SJCRH30 (cell line): ENCODE measurements around the gene KMT5C. TPM values are rescaled to one million over a fixed set of nuclear protein-coding genes. Genes with fewer than 3 reads are reported as not detected.

ENCODE experiments used
- DNase-seq, 2 experiments: peaks; one replicate each; pipeline ENCODE4 v3.0.0-alpha.2; 2015 to 2020
- H3K27ac ChIP-seq: fragments of 250-450 bp; sonication (Bioruptor Pico); 2 replicates; pipeline ENCODE4 v1.5.1; 2020; ENCODE audit warnings: mild to moderate bottlenecking, moderate library complexity
- H3K27me3 ChIP-seq: fragments of 250-450 bp; sonication (Bioruptor Pico); 2 replicates; pipeline ENCODE4 v1.5.1; 2020; ENCODE audit warnings: mild to moderate bottlenecking, moderate library complexity
- H3K36me3 ChIP-seq: fragments of 250-450 bp; sonication (Bioruptor Pico); 2 replicates; pipeline ENCODE4 v1.5.1; 2020; ENCODE audit warnings: mild to moderate bottlenecking, moderate library complexity
- H3K4me1 ChIP-seq: fragments of 250-450 bp; sonication (Bioruptor Pico); 2 replicates; pipeline ENCODE4 v1.5.1; 2020; ENCODE audit warnings: mild to moderate bottlenecking, moderate library complexity
- H3K4me3 ChIP-seq: fragments of 250-450 bp; sonication (Bioruptor Pico); 2 replicates; pipeline ENCODE4 v1.5.1; 2020; ENCODE audit warnings: mild to moderate bottlenecking, moderate library complexity
- H3K9me3 ChIP-seq: fragments of 250-450 bp; sonication (Bioruptor Pico); replicated peaks from 2 replicates; pipeline ENCODE4 v1.5.1; 2020; ENCODE audit warnings: mild to moderate bottlenecking, moderate library complexity
- total RNA-seq: library from RNA; depleted of rRNA; stranded (reverse); fragments of >200 nt; shearing (Covaris generic); gene quantifications from 2 replicates; pipeline ENCODE4 v1.2.3, GENCODE V29; 2014; rRNA removed

Gene KMT5C
- total RNA-seq, 1 experiment from 2014 or later = 21.2 TPM

DNA sequence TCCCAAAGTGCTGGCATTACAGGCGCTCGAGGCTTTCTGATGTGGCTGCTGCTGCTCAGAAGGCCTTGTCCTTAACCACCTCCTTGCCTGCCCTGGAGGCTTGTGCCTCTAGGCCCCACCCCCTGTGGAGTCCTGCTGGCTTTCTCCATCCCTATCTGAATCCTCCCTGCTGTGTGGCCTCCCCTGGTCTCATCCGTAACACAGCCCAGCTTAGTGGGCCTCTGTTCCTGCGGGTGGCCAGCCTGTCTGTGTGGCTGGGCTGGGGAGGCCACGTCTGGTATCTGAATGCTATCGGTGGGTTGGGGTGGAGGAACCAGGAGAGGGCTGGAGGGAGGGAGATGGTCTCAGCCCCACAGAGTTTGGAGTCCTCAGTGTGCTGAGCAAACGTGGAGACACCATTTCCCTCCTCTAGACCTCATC, 50.8 kb downstream of the KMT5C start:
- H3K27ac ChIP-seq = no peak overlapping the region
- DNase-seq = no peak
- H3K36me3 ChIP-seq = peaks cover 42% of the 10 kb centered on the region

DNA sequence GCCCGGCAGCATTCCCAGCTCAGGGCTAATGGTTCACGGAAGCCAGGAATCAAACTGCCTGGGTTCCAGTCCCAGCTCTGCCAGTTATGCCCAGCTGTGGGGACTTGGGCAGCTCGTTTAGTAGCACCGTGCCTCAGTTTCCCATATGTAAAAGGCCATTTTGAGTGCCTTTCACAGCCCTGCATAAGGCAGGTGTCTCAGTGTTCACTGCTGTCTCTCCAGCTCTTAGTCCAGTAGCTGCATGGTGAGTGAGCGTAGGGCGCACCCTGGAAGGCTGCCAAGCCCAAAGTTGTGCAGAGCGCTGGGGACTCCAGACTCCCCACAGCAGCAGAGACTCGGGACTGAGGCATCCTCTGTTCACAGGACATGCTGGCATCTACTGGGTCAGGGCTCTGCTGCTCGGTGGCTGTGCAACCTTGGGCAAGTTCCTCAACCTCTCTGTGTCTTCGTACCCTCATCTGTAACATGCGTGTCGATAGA, 51.6 kb downstream of the KMT5C start:
- DNase-seq = no peak
- Histone ChIP-seq H3K4me3 (no peak overlapping the region), H3K4me1 (peaks cover 17% of the 10 kb centered on the region), H3K9me3 (no peaks in the 10 kb centered on the region), H3K27me3 (no peaks in the 10 kb centered on the region), H3K36me3 (peaks cover 42% of the 10 kb centered on the region), H3K27ac (no peak overlapping the region)

More for the DNA sequence above, 50.8 kb downstream of the KMT5C start:
- no peaks in the 10 kb centered on the region for H3K9me3 ChIP-seq
- H3K4me1 ChIP-seq = peaks cover 17% of the 10 kb centered on the region
- no peaks in the 10 kb centered on the region for H3K27me3 ChIP-seq
- no peak overlapping the region for H3K4me3 ChIP-seq

DNA sequence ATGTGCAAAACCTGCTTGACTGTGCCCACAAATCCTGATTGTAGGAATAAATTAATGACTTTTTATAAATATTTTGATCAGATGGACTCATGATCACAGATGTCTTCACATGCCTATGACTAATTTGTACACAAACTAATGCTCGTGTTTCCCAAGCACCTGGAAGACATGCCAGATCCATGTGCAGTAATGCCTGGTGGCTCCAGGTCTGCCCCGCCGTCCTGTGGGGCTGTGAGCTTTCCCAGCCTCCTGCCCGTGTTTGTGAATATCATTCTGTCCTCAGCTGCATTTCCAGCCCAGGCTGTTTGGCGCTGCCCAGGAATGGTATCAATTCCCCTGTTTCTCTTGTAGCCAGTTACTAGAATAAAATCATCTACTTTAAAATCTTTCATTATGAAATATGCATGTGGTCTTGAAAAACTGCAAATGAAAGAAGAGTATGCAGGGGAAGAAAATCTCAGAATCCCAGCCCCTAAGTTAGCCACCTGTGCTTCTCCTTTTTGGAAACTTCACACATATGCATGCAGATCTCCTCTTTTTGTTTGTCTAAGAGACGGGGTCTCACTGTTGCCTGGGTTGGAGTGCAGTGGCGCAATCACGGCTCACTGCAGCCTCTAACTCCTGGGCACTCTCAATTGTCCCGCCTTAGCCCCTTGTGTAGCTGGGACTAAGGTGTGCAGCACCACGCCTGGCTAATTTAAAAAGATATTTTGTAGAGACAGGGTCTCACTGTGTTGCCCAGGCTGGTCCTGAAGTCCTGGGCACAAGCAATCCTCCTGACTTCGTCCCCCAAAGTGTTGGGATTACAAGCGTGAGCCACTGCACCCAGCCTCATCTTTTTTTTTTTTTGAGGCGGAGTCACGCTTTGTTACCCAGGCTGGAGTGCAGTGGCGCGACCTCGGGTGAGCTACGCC, 52.3 kb downstream of the KMT5C start:
- H3K9me3 ChIP-seq = no peaks in the 10 kb centered on the region
- peaks cover 15% of the 10 kb centered on the region for H3K4me1 ChIP-seq
- H3K36me3 ChIP-seq = peaks cover 35% of the 10 kb centered on the region
- H3K27ac ChIP-seq = no peak overlapping the region
- no peak for DNase-seq
- no peak overlapping the region for H3K4me3 ChIP-seq
- no peaks in the 10 kb centered on the region for H3K27me3 ChIP-seq

DNA sequence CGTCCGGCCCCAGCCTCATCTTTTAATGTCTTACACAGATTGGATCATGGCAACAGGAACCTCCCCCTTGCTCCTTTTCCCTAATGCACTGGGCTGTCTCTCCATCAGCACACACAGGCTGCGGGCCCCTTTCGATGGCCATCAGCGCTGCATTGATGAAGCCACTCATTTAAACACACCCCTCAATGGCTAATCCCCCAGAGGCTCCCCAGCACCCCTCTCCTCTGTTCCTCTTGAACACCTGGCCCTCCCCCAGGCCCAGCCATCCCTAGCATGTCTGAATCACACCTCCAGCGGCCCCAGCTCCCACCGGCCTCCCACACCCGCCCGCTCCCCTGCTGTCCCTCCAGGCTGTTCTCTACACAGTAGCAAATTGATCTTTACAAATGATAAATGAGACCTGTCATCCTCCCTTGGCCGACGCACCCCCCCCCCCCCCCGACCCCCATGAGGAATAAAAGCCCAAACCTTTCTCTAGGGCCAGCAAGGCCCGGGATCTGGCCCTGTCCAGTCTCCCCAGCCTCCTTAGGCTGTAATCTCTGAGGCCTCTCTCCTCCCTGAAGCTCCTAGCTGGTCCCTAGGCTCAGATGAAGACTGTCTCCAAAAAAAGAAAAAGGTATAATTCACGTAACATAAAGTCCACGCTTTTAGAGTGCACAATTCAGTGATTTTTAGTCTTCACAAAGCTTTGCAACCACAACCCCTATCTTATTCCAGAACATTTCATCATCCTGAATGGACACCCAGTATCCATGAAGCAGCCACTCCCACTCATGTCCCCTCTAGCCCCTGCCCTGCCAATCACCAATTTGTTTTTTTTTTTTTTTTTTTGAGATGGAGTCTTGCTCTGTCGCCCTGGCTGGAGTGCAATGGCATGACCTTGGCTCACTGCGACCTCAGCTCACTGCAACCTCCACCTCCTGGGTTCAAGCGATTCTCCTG, 53.4 kb downstream of the KMT5C start:
- H3K4me3 ChIP-seq = no peak overlapping the region
- no peak for DNase-seq
- peaks cover 3% of the 10 kb centered on the region; the same call in 1 of the 2 replicates for H3K4me1 ChIP-seq
- peaks cover 23% of the 10 kb centered on the region for H3K36me3 ChIP-seq
- no peak overlapping the region for H3K27ac ChIP-seq
- H3K27me3 ChIP-seq = no peaks in the 10 kb centered on the region
- H3K9me3 ChIP-seq = no peaks in the 10 kb centered on the region

Other genes with a start within 250 kb of the KMT5C start
- 26.2 and 30.5 TPM in 2 replicates for gene PPP1R12C, start 222.2 kb upstream of the KMT5C start, total RNA-seq
- gene TNNT1, start 190.7 kb upstream of the KMT5C start, total RNA-seq = 599 and 612 TPM in 2 replicates
- gene TNNI3, start 182.1 kb upstream of the KMT5C start, total RNA-seq = 2.4 and 2.5 TPM in 2 replicates
- 9.1 and 14.0 TPM in 2 replicates for gene DNAAF3, start 173.3 kb upstream of the KMT5C start, total RNA-seq
- 0.36 TPM in 1 of 2 replicates, not detected in the other for gene SYT5, start 159.6 kb upstream of the KMT5C start, total RNA-seq
- 0.94 and 1.4 TPM in 2 replicates for gene PTPRH, start 130.4 kb upstream of the KMT5C start, total RNA-seq
- gene TMEM86B, start 111.1 kb upstream of the KMT5C start, total RNA-seq = 2.3 and 2.5 TPM in 2 replicates
- 39.5 and 44.9 TPM in 2 replicates for gene PPP6R1, start 80.9 kb upstream of the KMT5C start, total RNA-seq
- 39.3 and 40.8 TPM in 2 replicates for gene HSPBP1, start 59.8 kb upstream of the KMT5C start, total RNA-seq
- 13.2 and 15.8 TPM in 2 replicates for gene BRSK1, start 55.9 kb upstream of the KMT5C start, total RNA-seq
- not detected in 2 replicates for gene TMEM150B, start 14.5 kb upstream of the KMT5C start, total RNA-seq
- gene COX6B2, start 14.8 kb downstream of the KMT5C start, total RNA-seq = 0.45 TPM in 1 of 2 replicates, not detected in the other
- not detected in 2 replicates for gene GARIN5B, start 23.4 kb downstream of the KMT5C start, total RNA-seq
- gene IL11, start 30.6 kb downstream of the KMT5C start, total RNA-seq = 16.7 and 17.8 TPM in 2 replicates
- gene TMEM190, start 37.0 kb downstream of the KMT5C start, total RNA-seq = not detected in 2 replicates
- 0.14 and 0.25 TPM in 2 replicates for gene TMEM238, start 44.4 kb downstream of the KMT5C start, total RNA-seq
- gene RPL28, start 46.1 kb downstream of the KMT5C start, total RNA-seq = 612 and 617 TPM in 2 replicates
- 509 and 566 TPM in 2 replicates for gene UBE2S, start 67.9 kb downstream of the KMT5C start, total RNA-seq
- not detected in 2 replicates for gene SHISA7, start 103.4 kb downstream of the KMT5C start, total RNA-seq
- 63.2 and 70.8 TPM in 2 replicates for gene ISOC2, start 121.8 kb downstream of the KMT5C start, total RNA-seq
- gene C19orf85, start 124.9 kb downstream of the KMT5C start, total RNA-seq = not detected in 2 replicates
- 2.9 and 3.6 TPM in 2 replicates for gene ZNF628, start 136.7 kb downstream of the KMT5C start, total RNA-seq
- 22.1 and 25.9 TPM in 2 replicates for gene NAT14, start 145.3 kb downstream of the KMT5C start, total RNA-seq
- 3.1 and 3.8 TPM in 2 replicates for gene SSC5D, start 148.6 kb downstream of the KMT5C start, total RNA-seq
- gene SBK2, start 197.3 kb downstream of the KMT5C start, total RNA-seq = 6.8 and 6.9 TPM in 2 replicates
- gene SBK3, start 205.7 kb downstream of the KMT5C start, total RNA-seq = 0.30 and 0.87 TPM in 2 replicates
- gene ZNF579, start 241.0 kb downstream of the KMT5C start, total RNA-seq = 5.4 and 7.5 TPM in 2 replicates